ENCODE measurements around the gene SRPK3. TPM values are rescaled to one million over a fixed set of nuclear protein-coding genes. Genes with fewer than 3 reads are reported as not detected.

Gene SRPK3
- total RNA-seq, 1 donor from 2014 or later: 0.25 TPM

- no peak for DNase-seq (ENCODE audit: low read depth)
Observed at GRCh38 chrX:153783378-153784013, 2.7 kb downstream of the SRPK3 start.

- DNase-seq (ENCODE audit: low read depth): no peak
Observed at GRCh38 chrX:153784325-153784967, 3.6 kb downstream of the SRPK3 start.

DNA sequence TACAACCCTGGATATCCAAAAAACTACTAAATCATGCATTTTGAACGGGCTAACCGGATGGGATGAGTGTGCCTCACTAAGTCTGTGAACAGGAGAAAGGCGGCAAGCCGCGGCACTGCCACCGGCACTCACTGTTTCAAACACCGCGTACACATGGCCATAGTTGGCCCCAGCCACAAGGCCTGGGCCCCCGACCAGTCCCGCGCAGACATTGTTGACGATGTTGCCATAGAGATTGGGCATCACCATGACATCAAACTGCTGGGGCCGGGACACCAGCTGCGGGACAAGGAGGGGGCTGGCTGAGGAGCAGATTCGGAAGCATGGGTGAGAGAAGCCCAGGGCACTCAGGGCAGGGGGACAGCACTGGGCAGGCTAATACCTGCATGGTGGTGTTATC, 5.8 kb downstream of the SRPK3 start:
- DNase-seq (ENCODE audit: low read depth): no peak

DNA sequence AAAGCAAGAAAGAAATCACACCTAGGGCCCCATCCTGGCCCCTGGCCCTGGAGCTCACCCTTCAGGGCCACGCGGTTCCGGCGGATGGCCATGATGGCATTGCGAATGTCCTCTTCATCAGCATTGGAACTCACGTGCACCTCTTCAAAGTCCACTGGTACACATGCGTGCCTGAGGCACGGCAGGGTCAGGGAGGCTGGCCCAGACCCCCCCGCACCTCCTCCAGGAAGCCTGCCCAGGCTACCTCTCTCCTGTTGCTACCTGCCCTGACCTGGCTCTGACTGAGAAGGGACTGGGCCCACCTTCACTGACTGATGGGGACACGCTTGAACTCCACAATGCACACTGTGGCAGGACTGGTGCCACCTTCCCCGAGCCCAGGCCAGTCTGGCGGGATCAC, 8.8 kb downstream of the SRPK3 start:
- DNase-seq (ENCODE audit: low read depth): no peak

- DNase-seq (ENCODE audit: low read depth): no peak
Observed at GRCh38 chrX:153791104-153791852, 10.4 kb downstream of the SRPK3 start.

GRCh38 chrX:153792368-153792767, 11.5 kb downstream of the SRPK3 start:
- DNase-seq (ENCODE audit: low read depth): no peak

DNA sequence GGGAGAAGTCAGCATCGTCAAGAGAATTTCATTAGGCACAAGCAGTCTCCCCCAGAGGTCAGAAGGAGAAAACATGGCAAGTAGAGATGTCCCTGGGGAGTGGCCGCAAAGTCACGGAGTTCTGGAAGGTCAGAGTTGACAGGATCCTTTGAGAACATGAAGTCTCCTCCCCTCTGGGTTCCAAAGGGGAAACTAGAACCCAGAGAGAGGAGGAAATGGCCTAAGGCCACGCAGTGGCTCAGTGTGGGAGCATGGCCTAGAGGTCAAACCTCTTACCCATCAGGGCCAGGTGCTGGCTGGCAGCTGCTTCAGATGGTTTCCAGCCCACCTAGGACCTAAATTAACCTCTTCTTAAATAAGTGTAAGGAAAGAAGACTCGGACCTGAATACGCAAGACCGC, 12.4 kb downstream of the SRPK3 start:
- DNase-seq (ENCODE audit: low read depth): no peak

DNA sequence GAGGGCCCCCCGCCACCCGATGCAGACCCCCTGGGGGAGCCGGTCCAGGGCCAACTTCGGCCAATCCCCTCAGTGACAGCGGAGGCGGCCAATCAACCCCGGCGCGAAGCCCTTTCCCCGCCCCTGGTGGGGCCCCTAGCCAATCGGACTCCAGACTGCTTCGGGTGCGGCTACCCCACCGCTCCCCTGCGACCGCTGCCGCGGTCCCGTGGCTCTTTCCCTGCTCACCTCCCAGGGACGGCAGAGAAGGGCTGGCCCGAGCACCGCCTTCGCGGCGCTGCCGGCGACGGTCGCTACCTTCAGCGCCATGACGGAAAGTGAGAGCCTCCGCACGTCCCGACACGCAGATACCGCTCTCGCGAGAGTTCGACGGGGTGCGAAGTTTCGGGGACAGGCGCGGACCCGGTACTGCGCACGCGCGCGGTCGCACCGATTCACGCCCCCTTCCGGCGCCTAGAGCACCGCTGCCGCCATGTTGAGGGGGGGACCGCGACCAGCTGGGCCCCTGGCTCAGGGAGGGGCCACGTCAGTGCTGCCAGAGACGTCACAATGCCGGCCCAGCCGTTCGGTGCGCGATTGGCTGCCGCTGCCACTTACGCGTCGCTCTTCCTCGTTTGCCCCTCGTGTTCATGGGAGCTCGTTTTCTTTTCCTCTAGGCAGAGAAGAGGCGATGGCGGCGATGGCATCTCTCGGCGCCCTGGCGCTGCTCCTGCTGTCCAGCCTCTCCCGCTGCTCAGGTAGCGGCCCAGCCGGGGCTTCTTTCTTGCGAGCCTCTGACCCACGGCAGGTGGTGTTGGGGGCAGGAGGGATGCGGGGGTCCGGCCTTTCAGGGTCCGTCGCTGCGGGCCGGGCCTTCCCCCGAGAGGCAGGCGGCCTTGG, 13.4 kb downstream of the SRPK3 start, which contains the start of the genes IDH3G and SSR4:
IDH3G (minus strand) TSS at position 358 of the 879 bp plus-strand sequence; CDS start at position 309, 49 bp downstream.
SSR4 (plus strand) TSS at position 651 of the 879 bp plus-strand sequence; CDS start at position 671, 20 bp downstream.
- peak; percentile 80 for DNase-seq (ENCODE audit: low read depth)

DNA sequence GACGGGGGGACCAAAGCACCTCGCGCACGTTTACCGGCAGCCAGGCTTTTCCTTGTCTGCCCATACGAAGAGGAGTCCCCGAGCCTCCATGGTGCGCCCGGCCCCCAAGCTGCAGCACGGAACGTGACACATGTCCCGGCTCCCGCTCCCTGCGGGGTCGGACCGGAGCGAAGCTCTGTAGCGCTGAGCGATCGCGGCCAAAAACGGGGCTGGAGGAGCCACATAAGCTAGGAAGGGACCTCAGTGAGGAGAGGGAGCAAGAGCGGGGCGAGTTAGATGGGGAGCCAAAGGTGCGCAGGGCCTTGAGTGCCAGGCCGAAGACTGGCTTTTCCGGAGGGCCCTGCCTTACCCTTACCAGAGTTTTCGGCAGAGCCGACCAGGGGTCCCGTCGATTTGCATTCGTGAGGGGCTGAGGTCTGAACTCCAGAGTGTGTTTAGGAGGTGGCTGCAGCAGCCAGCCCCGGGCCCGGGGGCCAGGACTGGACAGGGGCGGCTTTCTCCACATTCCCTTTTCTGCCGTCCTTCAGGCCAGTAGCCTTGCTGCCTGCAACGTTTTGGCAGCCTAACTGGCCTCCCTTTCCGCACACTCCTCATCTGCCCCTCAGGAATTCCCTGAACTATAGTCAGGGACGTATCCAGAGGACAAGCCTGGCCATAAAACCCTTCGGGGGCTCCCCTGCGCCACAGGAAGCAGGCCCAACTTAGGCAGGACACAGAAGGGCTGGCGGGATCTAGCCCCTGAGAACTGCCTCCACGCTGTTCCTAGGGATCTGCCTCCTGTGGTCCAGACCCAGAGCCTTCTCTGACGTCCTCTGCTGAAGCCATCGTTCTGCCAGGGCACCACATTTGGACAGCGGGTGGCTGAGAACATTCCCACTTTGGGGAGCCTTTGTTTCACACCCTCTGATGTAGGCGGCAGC, 14.3 kb downstream of the SRPK3 start:
- DNase-seq (ENCODE audit: low read depth): no peak

- DNase-seq (ENCODE audit: low read depth): no peak
Observed at GRCh38 chrX:153797415-153798015, 16.7 kb downstream of the SRPK3 start.

DNA sequence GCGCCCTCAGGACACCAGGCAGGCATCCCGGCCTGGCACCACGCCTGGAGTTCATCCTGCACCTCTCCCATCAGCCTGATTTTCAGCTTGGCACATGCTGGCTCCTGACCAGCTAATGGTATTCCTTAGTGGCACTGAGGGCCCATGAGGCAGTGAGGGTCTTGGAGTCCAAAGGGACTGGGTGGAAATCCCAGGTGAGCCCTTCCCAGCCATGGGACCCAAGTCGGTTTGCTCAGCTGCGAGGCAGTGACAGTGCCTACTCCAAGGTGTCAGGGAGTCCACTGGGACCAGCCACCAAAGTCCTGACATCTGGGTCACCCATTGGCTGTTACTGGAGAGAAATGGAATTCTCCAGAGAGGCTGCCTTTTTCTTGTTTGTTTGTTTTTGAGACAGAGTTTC, 18.5 kb downstream of the SRPK3 start:
- DNase-seq (ENCODE audit: low read depth): no peak

DNA sequence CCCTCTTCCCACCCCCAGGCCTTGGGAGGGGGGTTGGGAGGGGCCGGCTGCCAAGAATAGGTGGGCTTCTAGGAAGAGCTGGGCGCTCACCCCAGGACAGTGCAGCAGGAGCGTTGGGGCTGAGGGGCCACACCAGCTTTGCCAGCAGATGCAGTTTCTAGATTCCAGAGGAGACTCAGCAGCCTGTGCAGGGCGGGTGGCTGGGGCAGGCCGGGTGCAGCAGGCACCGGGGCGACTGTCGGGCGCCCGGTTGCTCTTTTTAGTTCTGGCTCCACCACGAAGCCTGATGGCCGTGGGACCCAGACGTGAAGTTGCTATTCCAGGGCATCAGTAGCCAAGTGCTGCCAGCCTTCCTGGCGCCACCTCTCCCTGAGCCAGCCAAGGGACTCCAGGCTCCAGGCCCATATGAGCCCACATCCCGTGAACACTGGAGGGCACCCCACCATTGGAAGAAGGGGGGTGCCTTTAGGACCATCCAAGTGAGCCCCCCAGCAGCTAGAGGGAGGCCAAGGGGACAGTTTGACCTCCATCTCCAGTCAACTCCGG, 19.4 kb downstream of the SRPK3 start:
- no peak for DNase-seq (ENCODE audit: low read depth)

- no peak for DNase-seq (ENCODE audit: low read depth)
Observed at GRCh38 chrX:153800746-153801145, 19.9 kb downstream of the SRPK3 start.

DNA sequence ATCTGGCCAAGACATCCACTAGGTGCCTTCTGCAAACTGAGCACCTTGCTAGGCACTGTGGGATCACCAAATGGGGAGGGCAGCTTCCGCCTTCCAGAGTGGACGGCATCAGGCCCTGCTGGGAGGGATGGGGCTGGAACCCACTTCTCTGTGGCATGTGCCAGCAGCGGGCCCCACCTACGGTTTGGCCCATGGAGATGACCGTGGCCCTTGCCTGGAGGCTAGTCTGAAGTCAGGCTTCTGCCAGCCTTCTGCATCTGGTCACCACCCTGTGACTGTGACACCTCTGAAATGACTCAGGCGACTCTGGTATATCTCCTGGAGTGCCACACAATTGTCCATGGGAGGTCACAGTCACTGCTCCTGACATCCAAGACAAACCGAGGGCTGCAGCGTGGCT, 20.8 kb downstream of the SRPK3 start:
- no peak for DNase-seq (ENCODE audit: low read depth)

DNA sequence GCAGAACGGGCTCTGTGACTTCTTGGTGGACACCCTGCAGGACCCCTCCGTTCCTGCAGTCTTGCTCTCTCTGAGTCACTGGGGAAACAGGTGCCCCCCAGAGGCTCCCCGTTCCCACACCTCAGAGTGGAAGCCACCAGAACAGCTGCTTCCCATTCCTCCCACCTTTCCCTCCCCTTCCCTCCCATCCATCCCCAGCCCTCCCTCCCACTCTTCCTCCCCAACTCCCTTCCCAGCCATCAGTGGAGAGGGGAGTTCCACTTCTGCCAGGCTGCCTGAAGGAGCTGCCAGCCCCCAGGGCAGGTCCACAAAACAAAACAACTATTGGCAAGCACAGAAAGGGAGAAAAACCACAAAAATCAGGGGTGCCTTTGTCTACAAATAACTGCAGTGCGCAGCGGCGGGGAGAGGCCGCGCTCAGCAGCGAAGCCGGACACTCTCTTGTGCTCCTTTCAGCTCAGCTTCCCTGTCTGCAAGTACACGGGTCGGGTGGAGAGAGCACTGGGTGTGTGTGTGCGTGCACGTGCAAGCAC, 21.7 kb downstream of the SRPK3 start:
- no peak for DNase-seq (ENCODE audit: low read depth)

DNA sequence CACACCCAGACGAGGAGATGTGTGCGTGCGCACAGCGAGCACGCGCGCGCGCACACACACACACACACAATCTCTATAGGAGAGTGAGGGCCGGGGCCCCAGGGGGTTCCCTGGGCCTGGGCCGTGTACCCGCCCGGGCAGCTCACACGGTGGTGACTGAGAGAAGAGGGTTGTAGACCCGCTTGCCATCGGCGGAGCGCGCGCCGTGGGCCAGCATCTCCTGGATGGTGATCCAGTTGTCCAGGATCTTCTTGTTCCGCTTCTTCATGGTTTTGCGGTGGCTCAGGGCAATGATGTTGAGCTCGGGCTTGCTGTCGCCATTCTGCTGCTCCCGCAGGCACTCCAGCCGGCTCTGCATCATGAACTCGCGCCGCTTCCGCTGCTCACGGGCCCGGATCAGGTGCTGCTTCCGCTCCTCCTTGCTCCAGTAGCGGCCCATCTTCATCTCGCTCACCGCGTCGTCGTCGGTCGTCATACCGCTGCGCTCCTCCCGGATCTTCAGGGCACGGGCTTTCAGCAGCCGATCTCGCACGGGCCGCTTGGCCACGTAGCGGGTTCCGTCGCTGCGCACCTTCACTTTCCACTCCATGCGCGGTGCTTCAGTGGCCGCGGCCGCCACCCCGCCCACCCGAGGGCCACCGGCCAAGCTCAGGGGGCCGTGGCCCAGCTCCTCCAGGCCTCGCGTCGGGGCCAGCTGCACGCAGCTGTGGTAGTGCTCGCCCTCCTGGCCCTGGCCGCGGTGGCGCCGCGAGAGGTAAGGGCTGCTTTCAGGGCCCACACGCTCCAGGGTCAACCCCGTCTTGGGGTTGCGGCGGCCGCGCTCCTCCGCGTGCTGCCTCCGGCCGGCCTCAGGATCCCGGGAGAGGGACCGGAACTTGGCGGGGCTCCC, 22.6 kb downstream of the SRPK3 start:
- DNase-seq (ENCODE audit: low read depth): no peak

GRCh38 chrX:153804100-153804595, 23.3 kb downstream of the SRPK3 start:
- DNase-seq (ENCODE audit: low read depth): no peak

GRCh38 chrX:153804621-153805020, 23.8 kb downstream of the SRPK3 start:
- DNase-seq (ENCODE audit: low read depth): no peak
